IPS DF 4.7 (cell line): ENCODE results near the gene PKP2.
"Not testable (repeated sequence)": the region's sequence is repeated elsewhere in the genome, so short reads cannot be mapped to it uniquely, and the experiment has no call there.

ENCODE experiments used
- DNase-seq: peaks from one replicate; pipeline ENCODE4 v3.0.0-alpha.2; 2013; ENCODE audit warnings: low spot score; ENCODE audit errors: extremely low read depth

The PKP2 gene

GRCh38 chr12:32864731-32865130 lies 31.8 kb downstream of the PKP2 start:
- no peak for DNase-seq

DNA sequence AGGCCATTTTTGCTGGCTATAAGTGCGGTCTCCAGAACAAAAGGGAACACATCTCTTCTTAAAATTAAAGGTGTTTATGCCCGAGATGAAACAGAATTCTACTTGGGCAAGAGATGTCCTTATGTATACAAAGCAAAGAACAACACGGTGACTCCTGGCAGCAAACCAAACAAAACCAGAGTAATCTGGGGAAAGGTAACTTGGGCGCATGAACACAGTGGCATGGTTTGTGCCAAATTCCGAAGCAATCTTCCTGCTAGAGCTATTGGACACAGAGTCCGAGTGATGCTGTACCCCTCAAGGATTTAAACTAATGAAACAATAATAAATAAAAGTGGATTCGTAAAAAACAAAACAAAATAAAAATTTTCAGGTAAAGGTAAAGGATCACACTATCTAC lies 33.4 kb downstream of the PKP2 start:
- DNase-seq = no peak

DNA sequence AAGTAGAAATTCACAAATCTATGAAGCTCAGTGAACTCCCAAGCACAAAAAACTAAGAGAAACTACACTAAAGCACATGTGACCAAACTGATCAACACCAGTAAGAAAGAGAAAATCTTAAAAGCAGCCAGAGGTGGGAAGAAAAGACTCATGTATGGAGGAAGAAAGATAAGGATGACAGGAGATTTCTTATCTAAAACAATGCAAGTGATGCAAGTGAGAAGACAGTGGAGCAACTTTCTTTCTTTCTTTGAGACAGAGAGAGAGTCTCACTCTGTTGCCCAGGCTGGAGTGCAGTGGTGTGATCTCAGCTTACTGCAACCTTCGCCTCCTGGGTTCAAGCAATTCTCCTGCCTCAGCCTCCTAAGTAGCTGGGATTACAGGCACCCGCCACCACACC lies 34.9 kb downstream of the PKP2 start:
- DNase-seq = not testable (repeated sequence)

DNA sequence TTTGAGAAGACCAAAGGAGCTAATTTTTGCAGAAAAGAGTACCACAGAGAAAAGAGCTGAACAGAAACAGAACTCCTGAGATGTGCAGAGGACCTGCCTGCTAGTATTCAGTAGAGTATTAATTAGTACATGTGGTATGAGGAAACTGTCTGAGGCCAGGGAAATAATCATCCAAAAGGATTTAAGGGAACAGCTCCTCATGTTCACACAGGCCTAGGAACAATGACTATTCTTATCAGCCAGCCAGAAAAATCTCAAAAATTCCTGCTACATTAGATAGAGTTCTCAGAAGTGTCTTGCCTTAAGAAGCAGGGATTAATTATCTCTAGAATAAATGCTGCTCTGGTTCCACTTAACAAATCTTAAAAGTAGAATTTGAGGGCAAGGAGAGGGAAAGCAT lies 36.4 kb downstream of the PKP2 start:
- no peak for DNase-seq

- no peak for DNase-seq
Observed at GRCh38 chr12:32859389-32859788, 37.2 kb downstream of the PKP2 start.

DNA sequence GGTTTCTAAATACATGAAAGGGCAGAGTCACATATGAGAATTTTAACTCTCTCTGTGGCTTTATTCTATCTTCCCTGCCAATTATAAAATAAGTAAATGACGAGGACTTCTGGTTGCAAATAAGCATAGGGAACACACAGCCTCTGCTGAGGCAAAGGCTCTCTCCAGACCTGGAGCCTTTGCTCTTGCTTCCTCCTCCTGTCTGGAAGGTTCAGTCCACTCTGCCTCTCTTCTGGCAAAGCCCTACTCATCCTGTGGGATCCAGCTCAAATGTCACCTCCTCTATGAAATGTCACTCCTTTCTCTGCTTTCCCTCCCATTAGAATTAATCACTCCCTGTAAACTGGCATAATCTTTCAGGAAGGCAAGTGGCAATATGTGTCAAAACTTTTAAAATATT lies 41.9 kb downstream of the PKP2 start:
- no peak for DNase-seq

DNA sequence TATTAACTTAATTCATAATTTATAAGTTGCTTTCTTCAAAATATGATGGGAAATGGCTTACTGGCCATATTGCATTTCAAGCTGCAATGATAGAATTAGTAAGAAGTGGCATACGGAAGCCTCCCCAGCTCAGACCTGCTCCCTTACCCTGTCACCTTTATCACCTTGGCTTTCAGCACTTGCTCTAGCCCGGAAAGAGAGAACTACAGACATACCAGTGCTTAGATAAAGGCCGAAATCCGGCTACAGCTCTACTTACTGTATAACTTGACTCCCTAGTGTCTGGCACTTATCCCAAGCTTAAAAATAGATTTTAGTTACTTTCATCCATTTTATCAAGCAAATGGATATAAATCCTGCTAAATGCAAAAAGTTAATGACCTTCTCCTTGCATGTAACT lies 42.5 kb downstream of the PKP2 start:
- no peak for DNase-seq

- DNase-seq = no peak
Observed at GRCh38 chr12:32847287-32847686, 49.3 kb downstream of the PKP2 start.

GRCh38 chr12:32846053-32846452 lies 50.5 kb downstream of the PKP2 start:
- DNase-seq = no peak

- no peak for DNase-seq
Observed at GRCh38 chr12:32843528-32844095, 53.0 kb downstream of the PKP2 start.

DNA sequence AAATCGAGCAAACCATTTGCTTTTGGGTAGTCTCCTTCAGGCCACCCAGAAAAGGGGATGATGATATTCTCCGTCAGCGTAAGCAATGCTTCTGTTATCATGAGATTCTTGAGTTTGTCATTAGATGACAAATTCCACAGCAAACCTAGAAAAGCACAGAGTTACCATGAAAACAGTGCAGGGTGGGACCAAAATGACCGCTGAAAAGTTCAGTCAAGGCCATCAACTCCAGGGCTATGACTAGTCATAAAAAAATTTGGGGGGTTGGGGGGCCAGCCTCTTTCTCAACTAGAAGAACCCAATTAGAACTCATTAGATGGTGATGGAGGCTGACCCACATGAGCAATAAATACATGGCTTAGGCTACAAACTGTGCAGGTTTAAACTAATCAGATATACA lies 55.5 kb downstream of the PKP2 start:
- DNase-seq = no peak

DNA sequence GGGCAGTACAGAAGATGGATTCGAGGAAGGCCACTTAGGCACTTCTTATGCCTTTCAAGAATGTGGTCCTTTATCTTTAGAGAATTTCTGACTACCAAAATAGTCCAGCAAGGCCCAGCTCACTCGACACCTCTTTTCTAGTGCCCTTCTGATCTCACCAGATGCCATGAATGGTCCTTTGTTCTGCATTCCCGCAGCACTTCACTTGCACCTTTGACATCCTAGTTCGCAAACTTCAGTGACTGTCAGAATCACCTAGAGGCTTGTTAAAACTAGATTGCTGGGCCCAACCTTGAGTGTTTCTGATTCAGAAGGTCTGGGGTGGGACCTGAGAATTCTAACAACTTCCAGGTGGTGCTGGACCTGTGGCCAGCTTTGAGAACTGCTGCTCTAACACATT lies 56.7 kb downstream of the PKP2 start:
- no peak for DNase-seq

- no peak for DNase-seq
Observed at GRCh38 chr12:32837974-32838373, 58.6 kb downstream of the PKP2 start.

DNA sequence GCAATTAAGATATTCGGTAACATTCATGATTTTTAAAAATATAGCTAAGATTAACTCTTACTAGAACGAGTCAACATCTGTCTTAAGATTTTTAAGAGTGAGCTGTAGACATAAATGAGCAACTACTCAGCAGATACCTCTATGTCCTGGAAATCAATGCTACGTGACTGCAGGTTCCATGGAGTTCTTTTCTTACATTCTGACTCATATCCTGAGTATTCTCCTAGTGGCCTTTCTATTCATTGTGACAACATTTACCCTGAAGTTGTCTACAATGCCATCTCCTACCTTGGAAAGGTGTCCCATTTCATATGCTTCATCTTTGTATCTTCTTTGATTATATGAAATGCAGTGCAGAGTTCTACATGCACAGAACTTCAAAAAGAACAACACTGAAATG lies 59.9 kb downstream of the PKP2 start:
- DNase-seq = no peak

DNA sequence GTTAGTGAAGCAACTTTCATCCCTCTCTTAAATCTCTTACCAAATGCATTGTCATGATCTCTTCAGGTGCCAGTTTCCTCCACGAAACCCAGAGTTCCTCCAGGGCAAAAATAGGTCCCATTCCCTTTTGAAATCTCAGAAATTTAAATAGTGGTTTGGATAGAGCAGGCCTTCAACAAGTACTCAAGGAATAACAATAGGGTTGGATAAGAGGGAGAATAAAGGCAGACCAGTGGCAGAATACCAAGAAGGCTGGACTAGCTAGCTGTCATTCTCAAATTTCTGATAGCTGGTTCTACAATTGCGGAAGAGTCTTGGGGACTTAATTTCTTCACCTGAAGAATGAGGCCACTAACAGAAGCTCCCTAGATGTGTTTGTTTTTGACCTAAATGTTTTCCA lies 62.5 kb downstream of the PKP2 start:
- DNase-seq = no peak

DNA sequence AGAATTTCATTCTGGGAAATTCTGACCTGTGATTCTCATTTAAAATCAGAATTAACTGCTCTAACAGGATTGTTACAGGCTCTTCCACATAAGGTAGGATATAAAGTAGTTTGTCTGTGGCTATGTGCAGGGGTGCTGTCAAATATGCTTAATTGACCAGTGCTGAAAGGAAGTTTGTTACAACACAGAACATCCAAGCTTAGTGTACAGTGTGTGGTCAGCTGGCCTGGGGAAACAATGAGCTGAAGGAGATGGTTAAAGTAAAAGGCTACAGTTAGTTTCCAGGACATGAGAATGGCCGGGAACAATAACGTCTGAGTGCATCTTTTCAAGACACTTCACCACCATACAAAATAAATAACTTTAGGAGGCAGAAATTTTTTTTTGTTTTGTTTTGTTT lies 68.0 kb downstream of the PKP2 start:
- DNase-seq = no peak

DNA sequence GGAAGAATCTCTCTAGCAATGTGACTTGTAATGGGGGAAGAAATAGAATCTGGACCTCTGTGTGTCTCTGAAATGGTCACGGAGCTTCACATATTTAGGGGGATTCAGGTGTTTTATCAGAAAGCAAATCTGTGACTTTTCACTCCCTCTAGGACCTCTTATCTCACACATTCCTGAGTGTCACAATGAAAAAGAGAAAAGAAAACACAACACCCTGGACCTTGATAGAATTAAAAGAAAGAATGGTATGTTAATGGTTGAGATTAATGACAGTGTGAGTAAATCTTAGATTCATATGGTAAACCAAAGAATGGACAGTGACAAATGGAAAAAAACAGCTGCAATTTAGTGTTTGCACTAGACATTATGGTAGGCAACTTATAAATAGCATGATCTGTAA lies 68.5 kb downstream of the PKP2 start:
- no peak for DNase-seq

DNA sequence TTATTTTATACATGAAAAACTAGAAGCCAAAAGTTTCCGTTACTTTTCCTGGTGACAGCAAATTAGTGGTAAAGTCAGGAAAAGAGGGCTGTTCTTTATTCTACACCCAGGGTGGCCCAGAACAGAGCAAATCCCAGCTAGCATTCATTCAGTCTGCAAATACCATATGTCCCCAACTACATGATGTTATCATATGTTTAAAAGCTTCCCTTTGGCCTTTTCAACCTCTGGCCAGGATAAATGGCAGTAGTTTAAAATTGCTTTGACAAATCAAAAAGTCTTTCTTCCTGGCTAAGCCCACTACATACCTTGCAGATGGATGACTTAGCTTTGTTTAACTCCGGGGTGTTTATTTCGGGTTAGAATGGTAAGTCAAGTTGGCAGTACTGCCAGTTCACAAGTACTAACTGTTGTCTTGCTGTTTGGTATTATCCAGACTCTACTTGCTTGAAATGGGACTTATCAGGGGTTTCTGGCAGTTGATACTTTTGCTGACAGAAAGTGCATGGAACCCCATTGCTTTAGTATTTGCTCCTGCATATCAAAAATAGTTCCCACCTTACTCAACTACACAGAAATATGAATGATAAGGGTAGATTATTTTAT lies 69.7 kb downstream of the PKP2 start:
- DNase-seq = no peak

DNA sequence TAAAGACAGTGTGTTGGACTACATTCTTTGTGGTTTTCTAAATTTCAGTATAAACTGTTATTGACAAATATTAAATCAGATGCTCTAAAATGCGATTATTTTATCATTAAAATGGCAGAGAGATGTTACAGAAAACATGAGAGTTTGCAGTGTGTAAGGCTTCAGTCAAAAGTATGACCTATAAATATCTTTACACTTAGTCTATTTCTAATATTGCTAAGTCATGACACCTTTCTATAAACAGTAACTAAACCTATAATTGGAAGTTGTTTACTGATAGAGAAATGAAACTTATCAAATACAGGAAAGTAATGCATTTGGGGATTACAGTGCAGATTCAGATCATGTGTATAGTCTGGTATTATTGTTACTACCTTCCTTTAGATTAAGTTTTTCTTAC lies 72.0 kb downstream of the PKP2 start:
- no peak for DNase-seq

GRCh38 chr12:32822344-32822743 lies 74.2 kb downstream of the PKP2 start:
- no peak for DNase-seq

DNA sequence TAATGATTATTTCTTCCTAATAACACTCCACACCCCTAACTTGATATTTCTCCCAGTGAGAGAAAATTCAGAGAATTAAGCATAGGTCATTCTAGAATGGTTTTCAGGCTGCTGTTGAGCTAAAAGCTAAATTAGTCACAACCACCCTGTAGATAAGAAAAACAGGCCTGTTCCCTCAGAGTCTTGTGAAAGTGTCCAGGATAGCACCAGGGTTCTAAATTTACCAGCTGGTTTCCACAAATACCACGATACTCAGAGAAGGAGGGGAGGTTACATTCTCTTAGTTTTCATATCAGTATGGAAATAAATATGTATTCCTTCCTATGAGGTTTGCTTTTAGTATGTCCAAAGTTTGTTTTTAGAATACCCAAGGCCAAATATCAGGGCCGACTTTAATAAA lies 74.9 kb downstream of the PKP2 start:
- DNase-seq = no peak

- DNase-seq = no peak
Observed at GRCh38 chr12:32821293-32821692, 75.3 kb downstream of the PKP2 start.

DNA sequence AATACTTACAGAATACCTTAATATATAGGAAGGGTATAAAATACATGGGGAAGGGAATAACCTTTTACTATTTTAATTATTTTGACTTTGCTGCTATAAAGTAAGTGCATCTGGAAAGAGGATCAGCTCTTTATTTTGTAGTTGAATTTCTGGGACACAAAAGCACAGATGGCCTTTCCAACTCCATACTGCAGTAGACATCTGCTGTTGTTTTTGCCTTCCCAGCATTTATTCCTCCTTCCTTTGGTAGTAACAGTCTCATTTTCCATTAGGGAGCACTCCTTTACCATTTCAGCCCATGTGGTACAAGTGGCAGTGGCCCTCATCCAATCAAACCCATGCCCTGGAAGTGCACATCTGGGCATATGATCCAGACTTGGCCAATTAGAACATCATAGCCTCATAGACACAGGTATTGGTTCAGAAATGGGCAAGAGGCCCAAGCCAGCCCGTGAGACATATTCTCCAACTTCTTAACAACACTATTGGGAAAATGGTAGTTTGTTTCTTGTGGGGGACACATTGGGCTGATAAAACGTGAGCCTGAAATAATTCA lies 76.1 kb downstream of the PKP2 start:
- no peak for DNase-seq

DNA sequence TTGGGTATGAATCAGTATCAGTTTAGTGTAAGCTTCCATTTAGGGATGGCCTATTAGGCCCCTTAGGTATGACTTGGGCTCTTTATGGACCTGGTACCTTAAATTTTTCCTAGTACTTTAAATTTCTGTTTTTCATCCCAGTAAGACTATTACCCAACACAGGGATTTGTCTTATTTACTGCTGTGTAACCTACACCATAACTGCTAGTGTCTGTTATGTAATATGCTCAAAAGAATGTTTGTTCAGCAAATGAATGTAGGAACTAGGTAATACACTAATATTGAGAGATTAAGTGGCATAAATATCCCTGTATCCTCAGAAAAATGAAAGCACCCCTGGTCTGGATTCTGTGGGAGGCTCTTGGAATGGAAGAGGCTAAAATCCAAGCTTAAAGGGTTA lies 77.2 kb downstream of the PKP2 start:
- no peak for DNase-seq
